Vagina (tissue), 2 donors: ENCODE data around the gene PRSS27. TPM values are rescaled to one million over a fixed set of nuclear protein-coding genes. Genes with fewer than 3 reads are reported as not detected.

Experiments used
- DNase-seq, 2 donors: peaks; one replicate each; pipeline ENCODE4 v3.0.0-alpha.2; 2017; ENCODE audit errors: extremely low spot score in 2 of 2
- H3K27ac ChIP-seq: fragments of 200-600 bp; sonication (generic); one replicate; pipeline ENCODE4 v1.5.1; 2019
- H3K27me3 ChIP-seq: fragments of 200-600 bp; sonication (generic); one replicate; pipeline ENCODE4 v1.5.1; 2019
- H3K36me3 ChIP-seq, 2 donors: fragments of 200-600 bp; sonication (generic); one replicate each; pipeline ENCODE4 v1.5.1; 2017 to 2019
- H3K4me1 ChIP-seq: fragments of 200-600 bp; sonication (generic); one replicate; pipeline ENCODE4 v1.5.1; 2019
- H3K4me3 ChIP-seq, 2 donors: fragments of 200-600 bp; sonication (generic); 1 replicate in 1 of 2; 2 replicates in 1 of 2; pipeline ENCODE4 v1.5.1; 2016 to 2019
- H3K9me3 ChIP-seq: fragments of 200-600 bp; sonication (generic); one replicate; pipeline ENCODE4 v1.5.1; 2019
- POLR2A ChIP-seq, 2 donors: fragments of 450-650 bp; IDR thresholded peaks; one replicate each; pipeline ENCODE4 v1.6.1; 2017; ENCODE audit warnings: antibody characterized with exemption in 2 of 2, mild to moderate bottlenecking in 2 of 2, moderate library complexity in 2 of 2
- POLR2AphosphoS5 ChIP-seq, 2 donors: sonication (generic); formaldehyde crosslinking; IDR thresholded peaks; one replicate each; pipeline ENCODE4 v1.9.0; 2017; ENCODE audit warnings: antibody characterized with exemption in 2 of 2, mild to moderate bottlenecking in 2 of 2, low read depth in 1 of 2; ENCODE audit not compliant: insufficient read depth in 1 of 2
- intact Hi-C: fragments of 100-400 bp; cut with DNase I; formaldehyde crosslinking; loops from one replicate; pipeline ENCODE4 v1.15.1; 2023
- total RNA-seq: library from RNA; depleted of rRNA; stranded (reverse); fragments of >200 nt; gene quantifications from one replicate; pipeline ENCODE4 v1.2.3, GENCODE V29; 2016
- TF ChIP-seq, protein P1 (sequence below), 3 experiments: fragments of 450-650 bp in 2 of 3; fragments of 200-600 bp in 1 of 3; sonication (generic) in 1 of 3; IDR thresholded peaks; one replicate each; pipeline ENCODE4 v1.5.1; 2017 to 2019; ENCODE audit warnings: antibody characterized with exemption in 3 of 3, mild to moderate bottlenecking in 2 of 3, moderate library complexity in 2 of 3

Gene PRSS27
- total RNA-seq, 1 donor from 2014 or later: 61.6 TPM

GRCh38 chr16:2708955-2709587 is 11.0 kb downstream of the PRSS27 start:
- Histone ChIP-seq H3K4me1 (no peaks in the 10 kb centered on the region), H3K9me3 (no peaks in the 10 kb centered on the region), H3K36me3 (peaks cover 0 to 21% of the 10 kb centered on the region in 2 donors), H3K27ac (no peak overlapping the region), H3K4me3 (no peak overlapping the region), H3K27me3 (no peaks in the 10 kb centered on the region)
- TF ChIP-seq, protein P1, sequence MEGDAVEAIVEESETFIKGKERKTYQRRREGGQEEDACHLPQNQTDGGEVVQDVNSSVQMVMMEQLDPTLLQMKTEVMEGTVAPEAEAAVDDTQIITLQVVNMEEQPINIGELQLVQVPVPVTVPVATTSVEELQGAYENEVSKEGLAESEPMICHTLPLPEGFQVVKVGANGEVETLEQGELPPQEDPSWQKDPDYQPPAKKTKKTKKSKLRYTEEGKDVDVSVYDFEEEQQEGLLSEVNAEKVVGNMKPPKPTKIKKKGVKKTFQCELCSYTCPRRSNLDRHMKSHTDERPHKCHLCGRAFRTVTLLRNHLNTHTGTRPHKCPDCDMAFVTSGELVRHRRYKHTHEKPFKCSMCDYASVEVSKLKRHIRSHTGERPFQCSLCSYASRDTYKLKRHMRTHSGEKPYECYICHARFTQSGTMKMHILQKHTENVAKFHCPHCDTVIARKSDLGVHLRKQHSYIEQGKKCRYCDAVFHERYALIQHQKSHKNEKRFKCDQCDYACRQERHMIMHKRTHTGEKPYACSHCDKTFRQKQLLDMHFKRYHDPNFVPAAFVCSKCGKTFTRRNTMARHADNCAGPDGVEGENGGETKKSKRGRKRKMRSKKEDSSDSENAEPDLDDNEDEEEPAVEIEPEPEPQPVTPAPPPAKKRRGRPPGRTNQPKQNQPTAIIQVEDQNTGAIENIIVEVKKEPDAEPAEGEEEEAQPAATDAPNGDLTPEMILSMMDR (IDR thresholded peaks at IDR 0.05): no peak
- TF ChIP-seq POLR2A (IDR thresholded peaks at IDR 0.05) (no peak), POLR2AphosphoS5 (IDR thresholded peaks at IDR 0.05; ENCODE audit: insufficient read depth in 1 of 2, low read depth in 1 of 2) (no peak)
- no peak for DNase-seq
- intact Hi-C loops: no loop called here

GRCh38 chr16:2708290-2708639 is 11.8 kb downstream of the PRSS27 start:
- intact Hi-C loops: no loop called here
- H3K27me3 ChIP-seq: no peaks in the 10 kb centered on the region
- H3K9me3 ChIP-seq: no peaks in the 10 kb centered on the region
- no peak overlapping the region for H3K27ac ChIP-seq
- no peaks in the 10 kb centered on the region for H3K4me1 ChIP-seq
- peaks cover 0 to 25% of the 10 kb centered on the region in 2 donors for H3K36me3 ChIP-seq
- TF ChIP-seq, protein P1 (IDR thresholded peaks at IDR 0.05): no peak
- TF ChIP-seq POLR2A (IDR thresholded peaks at IDR 0.05) (no peak), POLR2AphosphoS5 (IDR thresholded peaks at IDR 0.05; ENCODE audit: insufficient read depth in 1 of 2, low read depth in 1 of 2) (no peak)
- H3K4me3 ChIP-seq: no peak overlapping the region
- DNase-seq: no peak

DNA sequence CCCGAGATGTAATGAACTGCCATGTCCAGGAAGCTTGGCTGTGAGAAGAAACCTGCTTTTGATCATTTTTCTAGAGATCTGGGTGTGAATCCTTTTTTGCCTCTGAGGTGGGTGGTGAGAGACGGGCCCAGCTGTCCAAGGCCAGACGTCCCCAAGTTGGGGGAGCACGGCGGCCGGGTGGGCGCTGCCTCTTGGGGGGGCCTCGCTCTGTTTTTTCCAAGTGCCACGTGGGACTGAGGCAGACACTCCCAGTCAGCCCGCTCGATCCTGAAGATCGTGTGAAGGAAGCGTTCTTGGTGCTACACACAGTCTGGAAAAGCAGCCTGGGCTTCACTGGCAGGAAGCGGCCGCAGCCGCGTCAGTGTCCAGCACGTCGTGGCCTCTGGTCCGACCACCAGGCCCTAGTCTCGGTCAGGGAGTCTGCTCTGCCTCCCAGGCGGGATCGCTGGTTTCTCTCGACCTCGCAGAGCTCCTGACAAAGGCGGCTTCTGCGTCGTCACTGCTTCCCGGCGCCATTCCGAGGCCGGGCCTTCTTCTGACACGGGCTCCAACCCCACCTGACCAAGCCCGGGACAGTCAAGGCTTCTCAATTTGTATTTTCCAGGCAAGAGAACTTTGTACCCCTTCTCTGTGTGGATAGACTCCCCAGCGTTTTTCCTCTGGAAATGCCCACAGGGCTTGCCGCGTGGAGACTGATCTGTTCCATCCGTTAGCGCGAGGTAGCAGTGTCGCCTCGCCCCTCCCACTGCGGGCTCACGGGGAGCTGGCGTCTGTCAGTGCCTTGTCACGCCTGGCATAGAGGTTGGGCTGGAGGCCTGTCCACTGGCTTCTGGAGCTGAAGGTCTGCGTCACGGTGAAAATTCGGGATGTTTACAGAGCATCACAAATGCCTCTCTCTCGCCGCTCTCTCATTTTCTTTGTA is 12.4 kb downstream of the PRSS27 start:
- H3K4me1 ChIP-seq: no peaks in the 10 kb centered on the region
- intact Hi-C loops: no loop called here
- no peak overlapping the region for H3K4me3 ChIP-seq
- TF ChIP-seq POLR2A (IDR thresholded peaks at IDR 0.05): no peak
- H3K27me3 ChIP-seq: no peaks in the 10 kb centered on the region
- no peaks in the 10 kb centered on the region for H3K9me3 ChIP-seq
- H3K36me3 ChIP-seq: peaks cover 0 to 30% of the 10 kb centered on the region in 2 donors
- no peak for DNase-seq
- H3K27ac ChIP-seq: no peak overlapping the region

- no peak for TF ChIP-seq POLR2A (IDR thresholded peaks at IDR 0.05)
- TF ChIP-seq, protein P1 (IDR thresholded peaks at IDR 0.05): no peak
- TF ChIP-seq POLR2AphosphoS5 (IDR thresholded peaks at IDR 0.05; ENCODE audit: insufficient read depth in 1 of 2, low read depth in 1 of 2): no peak
- no peaks in the 10 kb centered on the region for H3K4me1 ChIP-seq
- H3K27ac ChIP-seq: no peak overlapping the region
- DNase-seq: no peak
- intact Hi-C loops: no loop called here
- no peaks in the 10 kb centered on the region for H3K9me3 ChIP-seq
- H3K36me3 ChIP-seq: peaks cover 0 to 39% of the 10 kb centered on the region in 2 donors
- no peak overlapping the region for H3K4me3 ChIP-seq
- no peaks in the 10 kb centered on the region for H3K27me3 ChIP-seq
These were observed 13.3 kb downstream of the PRSS27 start for GRCh38 chr16:2706611-2707311.

GRCh38 chr16:2706085-2706484 is 13.9 kb downstream of the PRSS27 start:
- no peak for DNase-seq
- no peaks in the 10 kb centered on the region for H3K4me1 ChIP-seq
- no peak overlapping the region for H3K4me3 ChIP-seq
- H3K27me3 ChIP-seq: no peaks in the 10 kb centered on the region
- TF ChIP-seq POLR2AphosphoS5 (IDR thresholded peaks at IDR 0.05; ENCODE audit: insufficient read depth in 1 of 2, low read depth in 1 of 2) (no peak), POLR2A (IDR thresholded peaks at IDR 0.05) (no peak)
- TF ChIP-seq, protein P1 (IDR thresholded peaks at IDR 0.05): no peak
- intact Hi-C loops: no loop called here
- peaks cover 0 to 43% of the 10 kb centered on the region in 2 donors for H3K36me3 ChIP-seq
- no peaks in the 10 kb centered on the region for H3K9me3 ChIP-seq
- no peak overlapping the region for H3K27ac ChIP-seq
